Panc1 (cell line): Measurements from ENCODE around the gene DNAH3. TPM values are rescaled to one million over a fixed set of nuclear protein-coding genes. Genes with fewer than 3 reads are reported as not detected.
"Not testable (repeated sequence)": the region's sequence is repeated elsewhere in the genome, so short reads cannot be mapped to it uniquely, and the experiment has no call there.

Experiments used
- ATAC-seq: fragments of 200-7000 bp; cut with Tn5 transposase; 2 replicates; pipeline ENCODE4 v1.9.1; 2020; ENCODE audit warnings: mild to moderate bottlenecking, moderate library complexity
- BruUV-seq: library from RNA; stranded (reverse); fragments of 400-500 nt; replicated peaks from 2 replicates; lab custom pipeline; 2021; lab: Mats Ljungman, UMichigan
- CTCF ChIA-PET: fragments of 300-600 bp; sonication (Branson Sonifier 250); formaldehyde crosslinking; loops from one replicate; lab custom pipeline; 2022; ENCODE audit warnings: antibody characterized with exemption; lab: Charles Lee
- POLR2A ChIA-PET: fragments of 300-600 bp; sonication (Branson Sonifier 250); formaldehyde crosslinking; loops from one replicate; lab custom pipeline; 2022; ENCODE audit warnings: antibody characterized with exemption; lab: Charles Lee
- DNase-seq: peaks from one replicate; pipeline ENCODE4 v3.0.0-alpha.2; 2010; ENCODE audit warnings: low read depth, low spot score
- H3K27ac ChIP-seq: 2 replicates; pipeline ENCODE4 v1.5.1; 2011; ENCODE audit warnings: mild to moderate bottlenecking, low read length, inconsistent platforms
- H3K27me3 ChIP-seq: fragments of 200-500 bp; sonication (Bioruptor generic); 2 replicates; pipeline ENCODE4 v1.6.0; 2014; ENCODE audit warnings: low read length, inconsistent platforms; ENCODE audit not compliant: control insufficient read depth, insufficient read depth
- H3K36me3 ChIP-seq: fragments of 200-500 bp; sonication (Bioruptor generic); 2 replicates; pipeline ENCODE4 v1.5.1; 2014; ENCODE audit warnings: inconsistent platforms, mild to moderate bottlenecking, low read length, moderate library complexity; ENCODE audit not compliant: control insufficient read depth, insufficient read depth
- H3K4me1 ChIP-seq: 2 replicates; pipeline ENCODE4 v1.5.1; 2011; ENCODE audit warnings: inconsistent platforms, mild to moderate bottlenecking, low read length, moderate library complexity; ENCODE audit not compliant: control insufficient read depth, insufficient read depth
- H3K4me3 ChIP-seq, 2 experiments: 2 replicates each; pipeline ENCODE4 v1.5.1; 2011 to 2012; ENCODE audit warnings: low read depth in 2 of 2, low read length in 2 of 2, mild to moderate bottlenecking in 2 of 2, inconsistent platforms in 1 of 2, moderate library complexity in 1 of 2
- H3K9me3 ChIP-seq: fragments of 200-500 bp; sonication (Bioruptor generic); 2 replicates; pipeline ENCODE4 v1.5.1; 2014; ENCODE audit warnings: low read depth, mild to moderate bottlenecking, inconsistent platforms, low read length, moderate library complexity; ENCODE audit not compliant: control insufficient read depth, insufficient read depth
- POLR2AphosphoS5 ChIP-seq: IDR thresholded peaks from 2 replicates; pipeline ENCODE4 v1.6.1; 2012; ENCODE audit warnings: mild to moderate bottlenecking, low read depth, low read length, moderate library complexity
- REST ChIP-seq, 2 experiments: IDR thresholded peaks; 2 replicates each; pipeline ENCODE4 v1.6.1; 2011 to 2012; ENCODE audit warnings: low read depth in 2 of 2, control low read depth in 1 of 2, low read length in 1 of 2, mild to moderate bottlenecking in 1 of 2, moderate library complexity in 1 of 2; ENCODE audit not compliant: insufficient read depth in 1 of 2
- SIN3A ChIP-seq: IDR thresholded peaks from 2 replicates; pipeline ENCODE4 v1.6.1; 2012; ENCODE audit warnings: low read depth, mild to moderate bottlenecking, low read length, moderate library complexity, borderline replicate concordance; ENCODE audit not compliant: insufficient read depth
- TCF7L2 ChIP-seq: IDR thresholded peaks from 2 replicates; pipeline ENCODE4 v1.6.1; 2011; ENCODE audit warnings: mild to moderate bottlenecking, low read depth, low read length, inconsistent platforms
- in situ Hi-C: cut with HindIII; loops from 2 replicates; pipeline ENCODE4 v1.10.0; 2016; ENCODE audit warnings: low sequenced_read_pairs, low pct_unique_long_range_greater_than_20kb
- intact Hi-C: fragments of 100-400 bp; cut with micrococcal nuclease; formaldehyde crosslinking; loops from one replicate; pipeline ENCODE4 v1.10.0; 2022; ENCODE audit not compliant: unreplicated experiment
- total RNA-seq: library from RNA; stranded (reverse); gene quantifications from one replicate; pipeline ENCODE4 v1.2.1, GENCODE V29; 2021; ENCODE audit not compliant: unreplicated experiment
- TF ChIP-seq, protein P1 (sequence below): fragments of 450-650 bp; IDR thresholded peaks from 2 replicates; pipeline ENCODE4 v1.5.1; 2017; ENCODE audit warnings: mild to moderate bottlenecking

The DNAH3 gene
- total RNA-seq, 1 experiment from 2014 or later = 0.62 TPM

GRCh38 chr16:21056396-21056795 is 94.2 kb downstream of the DNAH3 start:
- ChIA-PET CTCF (no interaction called here), POLR2A (no interaction called here)
- TF ChIP-seq TCF7L2 (no peak), REST (IDR thresholded peaks at IDR 0.05; ENCODE audit: insufficient read depth in 1 of 2, low read depth in 2 of 2, low read length in 1 of 2) (no peak), SIN3A (no peak), POLR2AphosphoS5 (no peak)
- TF ChIP-seq, protein P1, sequence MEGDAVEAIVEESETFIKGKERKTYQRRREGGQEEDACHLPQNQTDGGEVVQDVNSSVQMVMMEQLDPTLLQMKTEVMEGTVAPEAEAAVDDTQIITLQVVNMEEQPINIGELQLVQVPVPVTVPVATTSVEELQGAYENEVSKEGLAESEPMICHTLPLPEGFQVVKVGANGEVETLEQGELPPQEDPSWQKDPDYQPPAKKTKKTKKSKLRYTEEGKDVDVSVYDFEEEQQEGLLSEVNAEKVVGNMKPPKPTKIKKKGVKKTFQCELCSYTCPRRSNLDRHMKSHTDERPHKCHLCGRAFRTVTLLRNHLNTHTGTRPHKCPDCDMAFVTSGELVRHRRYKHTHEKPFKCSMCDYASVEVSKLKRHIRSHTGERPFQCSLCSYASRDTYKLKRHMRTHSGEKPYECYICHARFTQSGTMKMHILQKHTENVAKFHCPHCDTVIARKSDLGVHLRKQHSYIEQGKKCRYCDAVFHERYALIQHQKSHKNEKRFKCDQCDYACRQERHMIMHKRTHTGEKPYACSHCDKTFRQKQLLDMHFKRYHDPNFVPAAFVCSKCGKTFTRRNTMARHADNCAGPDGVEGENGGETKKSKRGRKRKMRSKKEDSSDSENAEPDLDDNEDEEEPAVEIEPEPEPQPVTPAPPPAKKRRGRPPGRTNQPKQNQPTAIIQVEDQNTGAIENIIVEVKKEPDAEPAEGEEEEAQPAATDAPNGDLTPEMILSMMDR = no peak
- intact Hi-C loops (no loop called here), in situ Hi-C loops (no loop called here)
- H3K9me3 ChIP-seq = no peaks in the 10 kb centered on the region
- ATAC-seq (no peak), DNase-seq (no peak)
- H3K27ac ChIP-seq = no peak overlapping the region
- H3K4me3 ChIP-seq = no peak overlapping the region
- H3K36me3 ChIP-seq = no peaks in the 10 kb centered on the region
- H3K4me1 ChIP-seq = no peaks in the 10 kb centered on the region
- 0 out of 2 replicates have a peak, but pooled peaks cover 2% of the 10 kb centered on the region for H3K27me3 ChIP-seq
- no TSS peak for BruUV-seq

DNA sequence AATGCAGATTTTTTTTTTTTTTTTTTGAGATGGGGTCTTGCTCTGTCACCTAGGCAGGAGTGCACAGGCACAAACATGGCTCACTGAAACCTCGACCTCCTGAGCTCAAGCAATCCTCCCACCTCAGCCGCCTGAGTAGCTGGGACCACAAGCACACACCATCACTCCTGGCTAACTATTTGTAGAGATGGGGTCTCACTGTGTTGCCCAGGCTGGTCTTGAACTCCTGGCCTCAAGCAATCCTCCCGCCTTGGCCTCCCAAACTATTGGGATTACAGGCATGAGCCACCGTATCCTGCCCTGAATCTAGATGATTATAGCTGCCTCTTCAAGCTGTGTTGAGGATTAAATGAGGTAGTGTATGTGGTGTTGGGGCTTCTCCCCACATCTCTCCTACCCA is 94.9 kb downstream of the DNAH3 start:
- H3K9me3 ChIP-seq, H3K27me3 ChIP-seq, intact Hi-C loops, ATAC-seq, H3K36me3 ChIP-seq, POLR2A ChIA-PET, H3K4me1 ChIP-seq, in situ Hi-C loops, BruUV-seq, DNase-seq, CTCF ChIA-PET, H3K4me3 ChIP-seq, H3K27ac ChIP-seq: not testable (repeated sequence)

DNA sequence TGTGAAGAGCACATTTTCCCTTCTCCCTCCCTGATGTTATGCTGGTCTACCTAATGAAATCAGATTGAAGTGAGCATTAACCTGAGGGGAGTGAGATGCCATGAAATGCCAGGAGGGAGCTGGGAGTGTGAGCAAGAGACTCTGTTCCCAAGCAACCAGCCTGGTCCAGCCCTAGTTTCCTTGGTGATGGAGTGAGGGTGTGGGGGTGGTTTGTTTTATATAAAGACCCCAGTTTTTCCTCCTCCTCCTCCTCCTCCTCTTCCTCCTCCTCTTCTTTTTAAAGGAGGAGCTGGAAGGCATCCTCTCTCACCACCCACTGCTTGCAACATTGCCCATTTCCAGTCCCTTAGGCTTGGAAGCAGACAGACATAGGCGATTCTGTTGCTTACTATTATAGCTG is 97.1 kb downstream of the DNAH3 start:
- ATAC-seq = no peak
- no peak for DNase-seq
- TF ChIP-seq SIN3A (no peak), POLR2AphosphoS5 (no peak), TCF7L2 (no peak), REST (IDR thresholded peaks at IDR 0.05; ENCODE audit: insufficient read depth in 1 of 2, low read depth in 2 of 2, low read length in 1 of 2) (no peak)
- TF ChIP-seq, protein P1 = no peak
- ChIA-PET POLR2A (interaction anchor here (0.9 kb wide), 1 partner anchor 772 kb away, joined by 3 read pairs; no protein-coding TSS in a partner anchor), CTCF (no interaction called here)
- no peaks in the 10 kb centered on the region for H3K4me1 ChIP-seq
- H3K36me3 ChIP-seq = no peaks in the 10 kb centered on the region
- H3K27me3 ChIP-seq = 0 out of 2 replicates have a peak, but pooled peaks cover 2% of the 10 kb centered on the region
- in situ Hi-C loops = no loop called here
- no TSS peak for BruUV-seq
- intact Hi-C loops = no loop called here
- H3K9me3 ChIP-seq = no peaks in the 10 kb centered on the region
- H3K4me3 ChIP-seq = no peak overlapping the region
- no peak overlapping the region for H3K27ac ChIP-seq
